Prostate gland (tissue), 2 donors: ENCODE measurements around the gene BTBD7.

Experiments
- CTCF ChIP-seq, 4 experiments: fragments of 200-600 bp in 2 of 4; fragments of 450-650 bp in 2 of 4; sonication (generic) in 2 of 4; IDR thresholded peaks; 1 replicate in 3 of 4; 2 replicates in 1 of 4; pipeline ENCODE4 v1.5.1; 2016 to 2019; ENCODE audit warnings: antibody characterized with exemption in 4 of 4, mild to moderate bottlenecking in 2 of 4, moderate library complexity in 2 of 4
- POLR2A ChIP-seq: fragments of 450-650 bp; IDR thresholded peaks from one replicate; pipeline ENCODE4 v1.6.1; 2016; ENCODE audit warnings: antibody characterized with exemption, mild to moderate bottlenecking
- POLR2AphosphoS5 ChIP-seq: sonication (generic); formaldehyde crosslinking; IDR thresholded peaks from one replicate; pipeline ENCODE4 v1.6.1; 2017; ENCODE audit warnings: antibody characterized with exemption

- TF ChIP-seq POLR2A (no peak), CTCF (IDR thresholded peaks at IDR 0.05) (no peak), POLR2AphosphoS5 (no peak)
Measured at GRCh38 chr14:93200553-93200952, 132.3 kb downstream of the BTBD7 start.
